Umbilical cord (tissue), 2 donors: ENCODE data around the gene SKP2. TPM values are rescaled to one million over a fixed set of nuclear protein-coding genes. Genes with fewer than 3 reads are reported as not detected.

Experiments used
- DNase-seq: peaks from one replicate; pipeline ENCODE4 v3.0.0-alpha.2; 2015; ENCODE audit warnings: low spot score
- total RNA-seq: library from RNA; depleted of rRNA; stranded (reverse); fragments of >200 nt; gene quantifications from one replicate; pipeline ENCODE4 v1.2.3, GENCODE V29; 2014; ENCODE audit warnings: low replicate concordance; ENCODE audit not compliant: insufficient read depth

The SKP2 gene
- total RNA-seq, 1 donor from 2014 or later, result 41.4 TPM

DNA sequence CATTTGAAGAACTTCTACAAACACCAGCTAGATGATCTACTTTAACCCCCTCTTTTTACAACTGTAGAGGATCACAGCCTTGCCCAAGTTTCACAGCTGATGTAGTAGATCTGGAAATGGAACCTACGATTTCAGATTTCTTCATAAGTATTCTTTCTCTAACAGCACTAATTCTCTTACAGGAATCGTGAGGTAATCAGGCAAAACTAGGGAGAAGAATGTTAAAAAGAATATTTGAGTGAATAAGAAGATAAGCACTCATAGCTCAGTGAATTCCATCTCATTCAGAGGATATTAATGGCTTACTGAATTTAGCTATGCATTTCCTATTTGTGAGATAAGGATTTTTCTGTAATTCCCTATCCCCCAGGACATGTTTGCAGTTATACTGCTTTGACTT, 47.7 kb downstream of the SKP2 start:
- DNase-seq, result peak; percentile 64

- DNase-seq, result no peak
Observed at GRCh38 chr5:36200513-36200912, 48.6 kb downstream of the SKP2 start.

DNA sequence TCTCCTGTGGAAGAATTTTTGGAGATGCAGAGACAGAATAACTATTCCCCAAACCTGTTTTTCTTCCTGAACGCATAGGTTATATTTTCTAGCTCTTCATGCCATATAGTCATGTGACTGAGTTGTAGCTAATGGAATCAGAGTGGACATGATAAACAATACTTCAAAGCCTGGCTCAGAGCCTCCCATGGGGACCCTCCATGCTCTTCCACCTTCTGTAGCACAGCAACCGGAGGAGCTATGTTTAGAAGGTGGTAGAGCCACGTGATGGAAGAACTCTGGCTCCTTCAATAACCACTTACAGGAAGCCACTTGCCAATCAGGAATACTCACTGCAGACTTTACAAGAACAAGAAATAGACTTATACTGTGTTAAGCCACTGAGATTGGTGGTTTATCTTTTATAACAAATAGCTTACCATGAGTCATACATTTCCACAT, 50.6 kb downstream of the SKP2 start:
- DNase-seq, result no peak

DNA sequence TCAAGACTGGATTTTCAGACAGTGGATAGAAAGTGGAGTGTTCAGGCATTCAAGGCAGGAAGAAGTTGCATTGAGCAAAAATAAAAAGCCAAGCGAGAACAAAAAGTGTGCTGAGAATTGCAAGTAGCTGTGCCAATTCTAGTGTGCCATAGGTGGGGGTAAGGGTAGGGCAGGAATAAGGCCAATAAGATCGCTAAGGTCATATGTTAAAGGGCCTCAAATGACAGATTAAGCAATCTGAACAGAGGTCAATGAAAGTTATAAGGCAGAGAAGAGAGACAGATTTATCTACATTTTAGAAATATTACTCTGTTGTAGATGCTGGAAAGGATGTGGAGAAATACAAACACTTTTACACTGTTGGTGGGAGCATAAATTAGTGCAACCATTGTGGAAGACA, 53.4 kb downstream of the SKP2 start:
- no peak for DNase-seq

GRCh38 chr5:36206913-36207312, 55.0 kb downstream of the SKP2 start:
- DNase-seq, result peak; percentile 17

DNA sequence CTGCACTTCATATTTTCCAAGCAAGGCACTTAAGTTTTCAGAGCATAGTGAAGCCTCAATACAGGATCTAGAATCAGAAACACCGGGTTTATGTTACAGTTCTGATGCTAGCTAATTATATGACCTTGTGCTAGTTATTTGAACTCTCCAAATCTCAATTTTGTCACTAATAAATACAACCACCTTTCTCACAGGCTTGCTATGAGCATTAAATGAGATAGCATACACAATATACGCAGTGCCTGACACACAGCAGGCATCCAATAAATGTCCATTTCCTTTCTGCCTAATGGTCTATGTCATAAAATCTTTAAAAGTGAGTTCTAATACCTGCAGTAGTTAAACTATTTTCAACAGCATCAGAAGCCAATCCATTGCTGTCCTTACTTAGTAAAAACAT, 56.9 kb downstream of the SKP2 start:
- DNase-seq, result no peak

GRCh38 chr5:36209664-36210063, 57.8 kb downstream of the SKP2 start:
- DNase-seq, result no peak

- no peak for DNase-seq
Observed at GRCh38 chr5:36214436-36214835, 62.5 kb downstream of the SKP2 start.

DNA sequence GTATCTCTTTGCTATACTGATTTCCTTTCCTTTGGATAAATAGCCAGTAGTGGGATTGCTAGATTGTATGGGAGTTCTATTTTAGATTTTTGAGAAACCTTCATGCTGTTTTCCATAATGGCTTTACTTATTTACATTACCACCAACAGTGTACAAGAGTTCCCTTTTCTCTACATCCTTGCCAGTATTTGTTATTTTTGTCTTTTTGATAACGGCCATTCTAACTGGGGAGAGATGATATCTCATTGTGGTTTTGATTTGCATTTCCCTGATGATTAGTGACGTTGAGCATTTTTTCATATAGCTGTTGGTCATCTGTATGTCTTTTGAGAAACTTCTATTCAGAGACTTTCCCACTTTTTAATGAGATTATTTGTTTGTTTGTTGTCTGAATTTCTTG, 64.0 kb downstream of the SKP2 start:
- no peak for DNase-seq

- DNase-seq, result no peak
Observed at GRCh38 chr5:36217567-36217966, 65.7 kb downstream of the SKP2 start.

DNA sequence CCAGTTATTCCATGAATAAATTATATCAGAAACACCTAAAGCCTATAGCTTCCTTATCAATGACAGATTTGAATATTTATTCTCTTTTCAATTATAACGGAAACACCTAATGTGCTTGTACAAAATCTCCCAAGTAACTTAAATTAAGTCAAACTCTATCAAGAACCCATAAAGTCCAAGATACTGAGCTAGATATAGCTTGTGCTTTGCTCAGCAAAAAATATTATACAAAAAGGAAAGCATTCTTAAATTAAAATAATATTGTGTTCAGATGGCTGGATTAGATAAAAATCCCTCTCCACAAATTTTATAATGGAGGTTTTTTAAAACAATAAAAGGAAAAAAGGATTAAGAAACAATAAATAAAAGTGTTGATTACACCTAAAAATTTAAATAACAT, 66.1 kb downstream of the SKP2 start:
- DNase-seq, result no peak

GRCh38 chr5:36222620-36223019, 70.7 kb downstream of the SKP2 start:
- DNase-seq, result no peak

DNA sequence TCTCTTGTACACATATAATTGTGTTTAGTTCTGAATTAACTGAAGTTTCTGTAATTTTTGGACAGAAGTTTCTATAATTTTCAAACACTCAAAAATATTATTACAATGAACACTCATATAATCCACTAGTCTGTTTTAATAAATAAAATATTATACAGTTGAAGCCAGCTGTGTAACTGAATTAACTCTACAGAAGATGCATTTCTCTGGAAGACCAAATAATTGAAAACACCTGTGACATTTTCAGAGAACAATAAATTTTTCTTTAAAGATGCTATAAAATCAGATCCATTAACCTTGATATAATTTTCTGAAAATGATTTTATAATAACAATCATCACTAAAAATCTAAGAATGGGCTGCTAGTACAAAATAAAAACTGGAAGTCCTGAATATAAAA, 75.1 kb downstream of the SKP2 start:
- no peak for DNase-seq

DNA sequence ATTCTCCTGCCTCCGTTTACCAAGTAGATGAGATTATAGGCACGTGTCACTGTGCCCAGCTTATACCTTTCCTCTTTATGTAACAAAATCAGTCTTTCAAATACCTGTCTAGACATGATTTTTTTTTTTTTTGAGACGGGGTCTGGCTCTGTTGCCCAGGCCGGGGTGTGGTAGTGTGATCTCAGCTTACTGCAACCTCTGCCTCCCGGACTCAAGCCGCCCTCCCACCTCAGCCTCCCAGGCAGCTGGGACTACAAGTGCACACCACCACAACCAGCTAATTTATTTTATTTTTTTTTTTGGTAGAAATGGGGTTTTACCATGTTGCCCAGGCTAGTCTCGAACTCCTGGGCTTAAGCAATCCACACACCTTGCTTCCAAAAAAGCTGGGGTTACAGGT, 76.6 kb downstream of the SKP2 start:
- no peak for DNase-seq

- DNase-seq, result no peak
Observed at GRCh38 chr5:36230151-36230790, 78.4 kb downstream of the SKP2 start.

GRCh38 chr5:36232533-36232932, 80.6 kb downstream of the SKP2 start:
- DNase-seq, result no peak

Other genes with a start within 250 kb of the SKP2 start
- gene CAPSL, start 213.5 kb upstream of the SKP2 start, total RNA-seq, result not detected
- gene UGT3A1, start 160.7 kb upstream of the SKP2 start, total RNA-seq, result 8.7 TPM
- not detected for gene UGT3A2, start 85.2 kb upstream of the SKP2 start, total RNA-seq
- 17.8 TPM for gene LMBRD2, start 224 bp upstream of the SKP2 start, total RNA-seq
- gene NADK2, start 89.8 kb downstream of the SKP2 start, total RNA-seq, result 133 TPM
- 36.4 TPM for gene RANBP3L, start 149.8 kb downstream of the SKP2 start, total RNA-seq